Motor neuron (in vitro differentiated cells): ENCODE results near the gene TNRC6C. TPM values are rescaled to one million over a fixed set of nuclear protein-coding genes. Genes with fewer than 3 reads are reported as not detected.

Experiments used
- ATAC-seq, 8 experiments: fragments of 200-7000 bp; cut with Tn5 transposase; replicated peaks in 6 of 8; 2 replicates each; pipeline ENCODE4 v1.8.0; 2021; ENCODE audit warnings: mild to moderate bottlenecking in 8 of 8, moderate library complexity in 8 of 8
- H3K27ac ChIP-seq, 2 donors: fragments of 250-450 bp; sonication (Bioruptor Pico); 2 replicates each; pipeline ENCODE4 v1.9.0; 2021; ENCODE audit warnings: antibody characterized with exemption in 2 of 2, mild to moderate bottlenecking in 2 of 2, moderate library complexity in 1 of 2
- H3K4me1 ChIP-seq, 2 donors: fragments of 250-450 bp; sonication (Bioruptor Pico); replicated peaks in 1 of 2; 2 replicates each; pipeline ENCODE4 v1.6.1; 2021; ENCODE audit warnings: antibody characterized with exemption in 2 of 2, mild to moderate bottlenecking in 2 of 2, moderate library complexity in 1 of 2
- H3K4me3 ChIP-seq, 5 donors: fragments of 250-450 bp; sonication (Bioruptor Pico); 2 replicates each; pipeline ENCODE4 v1.9.0; 2021; ENCODE audit warnings: antibody characterized with exemption in 5 of 5, mild to moderate bottlenecking in 5 of 5, moderate library complexity in 4 of 5
- WGBS, 10 experiments: fragments of 450-650 bp; shearing (Covaris generic); methylation state at CpG; one replicate each; pipeline ENCODE4 v1.0.0; 2022; 5-methylcytosine and 5-hydroxymethylcytosine counted together
- in situ Hi-C, 9 experiments: fragments of 400-800 bp; cut with MboI; loops; one replicate each; pipeline ENCODE4 v1.15.0; 2021; ENCODE audit warnings: low sequenced_read_pairs in 9 of 9, low pct_unique_long_range_greater_than_20kb in 2 of 9; ENCODE audit not compliant: unreplicated experiment in 9 of 9
- total RNA-seq, 8 experiments: library from RNA; unstranded; fragments of 300-600 nt; gene quantifications; 2 replicates each; pipeline versions ENCODE4 v1.2.3 to v1.2.4, GENCODE V29; 2022

Gene TNRC6C
- total RNA-seq, 8 experiments from 2014 or later = 5.6 to 20.6 (median 16.1) TPM

DNA sequence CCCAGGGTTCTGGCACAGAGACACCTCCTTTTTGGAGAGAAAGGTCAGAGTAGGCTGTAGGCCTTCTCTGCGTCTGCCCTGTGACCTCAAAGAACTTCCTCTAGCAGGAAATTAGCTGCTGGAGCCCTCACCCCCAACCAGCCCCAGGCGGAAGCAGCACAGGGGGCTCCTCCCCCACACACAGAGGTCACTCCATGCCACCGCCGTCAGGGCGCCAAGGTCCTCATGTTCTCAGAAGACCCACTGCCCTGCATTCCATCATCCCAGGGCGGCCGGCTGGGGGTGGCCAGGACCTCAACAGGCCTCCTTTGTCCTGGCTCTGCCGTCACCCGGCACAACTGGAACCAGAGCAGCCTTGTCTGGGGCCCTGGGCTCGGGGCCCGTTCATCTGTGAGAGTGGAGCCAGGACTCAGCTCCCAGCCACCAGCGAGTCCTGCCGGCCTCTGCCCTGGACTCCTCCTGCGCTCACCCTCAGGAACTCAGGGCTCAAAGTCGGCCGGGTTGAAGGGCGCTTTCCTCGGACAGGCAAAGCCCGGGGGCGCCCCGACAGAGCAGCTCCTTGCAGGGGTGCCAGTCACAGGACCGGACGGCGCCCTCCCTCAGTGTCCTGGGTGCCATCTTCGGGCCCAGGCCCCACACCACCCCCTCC lies 168.9 kb downstream of the TNRC6C start:
- no peak overlapping the region for H3K27ac ChIP-seq
- 10 to 42% methylated on average over 2 to 13 of the region's 25 CpGs; no CpG with 5 or more reads in 8 of the 10 experiments for WGBS, 10 experiments
- H3K4me1 ChIP-seq = peaks cover 14 to 22% of the 10 kb centered on the region in 2 donors
- peak overlapping the region in 1 of 5 donors; percentile 50 for H3K4me3 ChIP-seq
- peak; percentile 5 to 25 (median 11) for ATAC-seq
- in situ Hi-C loops = no loop called here

DNA sequence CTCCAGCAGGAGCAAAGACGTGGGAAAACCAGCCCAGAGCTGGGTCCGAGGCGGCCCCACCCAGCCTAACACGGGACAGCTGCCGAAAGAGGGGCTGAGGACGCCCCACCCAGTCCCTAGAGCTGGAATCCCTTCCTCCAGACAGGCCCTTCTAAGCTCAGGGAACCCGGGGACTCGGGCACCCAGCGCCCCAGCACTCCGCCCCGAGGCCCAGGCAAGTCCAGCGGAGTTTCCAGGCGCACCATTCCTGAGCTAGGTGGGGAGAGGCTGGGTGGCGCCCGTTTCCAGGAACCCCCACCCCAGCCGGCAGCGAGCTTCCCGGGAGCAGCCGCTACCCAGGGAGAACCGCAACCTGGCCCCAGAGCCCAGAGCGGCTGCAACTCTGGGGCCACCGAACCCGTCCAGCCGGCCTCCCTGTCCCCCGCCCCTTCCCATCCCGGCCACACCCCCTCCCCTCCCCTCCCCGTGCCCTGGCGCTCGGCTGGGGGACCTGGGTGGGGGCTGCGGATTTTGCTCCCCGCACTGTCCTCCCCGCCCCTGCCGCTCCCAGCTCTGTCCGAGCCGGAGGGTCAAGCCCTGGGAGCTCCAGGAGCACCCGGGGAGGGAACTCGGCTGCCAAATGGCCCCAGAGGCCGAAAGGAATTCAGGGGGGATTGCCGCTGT lies 169.5 kb downstream of the TNRC6C start:
- in situ Hi-C loops = no loop called here

GRCh38 chr17:78128551-78129350 lies 170.2 kb downstream of the TNRC6C start, which contains the start of gene TMC6:
Gene TMC6, minus strand, starts transcription at chr17:78128755. Its CDS starts 1,923 bp downstream, at chr17:78126832.
- peak; percentile 33 to 60 (median 52) for ATAC-seq
- in situ Hi-C loops = no loop called here
- H3K4me1 ChIP-seq = peaks cover 14 to 22% of the 10 kb centered on the region in 2 donors
- WGBS, 10 experiments = 20 to 100% (median 55%) methylated on average over 1 to 2 of the region's 54 CpGs; no CpG with 5 or more reads in 7 of the 10 experiments
- H3K27ac ChIP-seq = no peak within 1 kb of the TSS
- peak within 1 kb of the TSS; percentile 15 to 50 (median 40) for H3K4me3 ChIP-seq

More for the DNA sequence above, 169.5 kb downstream of the TNRC6C start:
- WGBS, 10 experiments = 0% methylated on average over 4 of the region's 39 CpGs; no CpG with 5 or more reads in 9 of the 10 experiments
- ATAC-seq = peak; percentile 28 to 67 (median 58)
- Histone ChIP-seq H3K27ac (no peak overlapping the region), H3K4me3 (peak overlapping the region; percentile 15 to 50 (median 40)), H3K4me1 (peaks cover 14 to 22% of the 10 kb centered on the region in 2 donors)

DNA sequence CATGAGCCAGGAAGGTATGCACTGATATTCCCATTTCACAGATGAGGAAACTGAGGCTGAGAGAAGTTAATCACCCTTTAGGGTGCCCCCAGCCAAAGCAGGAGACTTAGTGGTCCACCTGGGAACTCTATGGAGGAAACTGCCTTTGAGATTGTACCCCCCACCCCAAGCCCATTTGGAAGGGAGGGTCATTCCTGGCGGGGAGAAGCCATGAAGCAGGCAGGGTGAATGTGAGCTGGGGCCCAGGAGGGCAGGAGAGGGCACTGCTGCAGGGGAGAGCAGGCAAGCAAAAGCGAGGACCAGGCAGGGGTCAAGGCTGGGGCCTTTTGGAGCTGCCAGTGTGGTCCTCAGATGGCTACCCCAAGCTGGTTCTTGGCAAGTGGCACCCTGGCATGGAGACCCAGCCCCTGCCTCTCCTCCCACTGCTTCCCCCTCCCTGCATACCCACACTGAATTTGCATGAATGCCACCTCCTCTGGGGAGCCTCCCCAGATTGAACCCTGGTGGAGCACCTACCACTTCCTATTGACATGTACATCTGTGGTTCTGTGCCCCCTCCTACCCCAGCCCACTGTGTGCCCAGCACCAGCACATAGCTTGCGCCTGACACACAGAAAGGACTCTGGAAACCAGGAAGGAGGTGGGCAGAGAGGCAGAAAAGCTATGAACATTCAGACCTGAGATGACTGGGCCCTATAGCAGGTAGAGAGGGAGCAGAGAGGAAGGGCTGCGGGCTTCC lies 171.0 kb downstream of the TNRC6C start:
- no peak overlapping the region for H3K4me3 ChIP-seq
- H3K4me1 ChIP-seq = peaks cover 14 to 22% of the 10 kb centered on the region in 2 donors
- H3K27ac ChIP-seq = no peak overlapping the region
- 80 to 100% (median 95%) methylated on average over 1 to 2 of the region's 4 CpGs; no CpG with 5 or more reads in 6 of the 10 experiments for WGBS, 10 experiments
- in situ Hi-C loops = no loop called here
- ATAC-seq = no peak

GRCh38 chr17:78130090-78130436 lies 171.6 kb downstream of the TNRC6C start:
- WGBS, 10 experiments = 53 to 92% (median 73%) methylated on average over 2 of the region's 5 CpGs; no CpG with 5 or more reads in 6 of the 10 experiments
- H3K27ac ChIP-seq = no peak overlapping the region
- no peak overlapping the region for H3K4me3 ChIP-seq
- H3K4me1 ChIP-seq = peaks cover 14 to 22% of the 10 kb centered on the region in 2 donors
- in situ Hi-C loops = no loop called here
- no peak for ATAC-seq

GRCh38 chr17:78130437-78131101 lies 172.1 kb downstream of the TNRC6C start, which contains the start of gene TMC8:
Gene TMC8, plus strand, starts transcription at chr17:78130771. Its CDS starts 818 bp downstream, at chr17:78131589.
- ATAC-seq = no peak
- 70 to 93% (median 80%) methylated on average over 1 to 3 of the region's 10 CpGs; no CpG with 5 or more reads in 6 of the 10 experiments for WGBS, 10 experiments
- peaks cover 14 to 22% of the 10 kb centered on the region in 2 donors for H3K4me1 ChIP-seq
- in situ Hi-C loops = no loop called here
- no peak within 1 kb of the TSS for H3K27ac ChIP-seq
- no peak within 1 kb of the TSS for H3K4me3 ChIP-seq

- 59 to 100% (median 87%) methylated on average over 1 to 5 of the region's 74 CpGs; no CpG with 5 or more reads in 6 of the 10 experiments for WGBS, 10 experiments
- Histone ChIP-seq H3K4me3 (no peak overlapping the region), H3K4me1 (peaks cover 8 to 17% of the 10 kb centered on the region in 2 donors), H3K27ac (no peak overlapping the region)
- in situ Hi-C loops = no loop called here
- no peak for ATAC-seq
These were observed 172.9 kb downstream of the TNRC6C start for GRCh38 chr17:78131172-78132083.

- Histone ChIP-seq H3K27ac (no peak overlapping the region), H3K4me3 (no peak overlapping the region), H3K4me1 (peaks cover 6 to 10% of the 10 kb centered on the region in 2 donors)
- WGBS, 10 experiments = 70% methylated on average over 2 of the region's 38 CpGs; no CpG with 5 or more reads in 9 of the 10 experiments
- in situ Hi-C loops = no loop called here
- ATAC-seq = no peak
These were observed 173.7 kb downstream of the TNRC6C start for GRCh38 chr17:78132084-78132676.

GRCh38 chr17:78132767-78133178 lies 174.3 kb downstream of the TNRC6C start:
- Histone ChIP-seq H3K4me3 (no peak overlapping the region), H3K27ac (no peak overlapping the region), H3K4me1 (peaks cover 4 to 6% of the 10 kb centered on the region in 2 donors)
- in situ Hi-C loops = no loop called here
- 40 to 82% (median 67%) methylated on average over 1 to 2 of the region's 9 CpGs; no CpG with 5 or more reads in 7 of the 10 experiments for WGBS, 10 experiments
- no peak for ATAC-seq

DNA sequence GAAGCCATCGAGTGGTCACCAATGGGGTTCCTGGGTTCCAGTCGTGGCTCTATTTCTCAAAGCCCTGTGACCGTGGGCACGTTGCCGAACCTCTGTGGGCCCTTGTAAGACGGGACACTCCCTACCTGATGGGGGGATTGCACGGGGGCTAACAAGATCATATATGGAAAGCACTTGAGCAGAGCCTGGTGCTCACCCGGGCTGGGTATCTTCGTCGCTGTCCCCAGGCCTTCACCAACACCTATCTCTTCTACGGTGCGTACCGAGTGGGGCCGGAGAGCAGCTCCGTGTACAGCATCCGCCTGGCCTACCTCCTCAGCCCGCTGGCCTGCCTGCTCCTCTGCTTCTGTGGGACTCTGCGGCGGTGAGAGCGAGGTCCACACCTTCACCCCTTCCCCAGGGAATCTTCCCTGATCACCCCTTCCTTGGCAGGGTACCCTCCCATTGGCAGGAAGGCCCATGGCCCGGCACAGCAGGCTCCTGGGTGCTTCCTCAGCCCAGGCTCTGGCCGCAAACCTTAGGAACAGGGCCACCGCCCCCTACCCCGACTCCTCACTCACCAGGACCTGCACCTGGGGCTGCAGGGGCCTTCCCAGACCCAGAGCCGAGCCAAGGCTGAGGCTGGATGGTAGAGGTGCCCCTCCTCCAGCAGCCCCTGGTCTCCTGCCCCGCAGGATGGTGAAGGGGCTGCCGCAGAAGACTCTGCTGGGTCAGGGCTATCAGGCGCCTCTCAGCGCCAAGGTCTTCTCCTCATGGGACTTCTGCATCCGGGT lies 174.9 kb downstream of the TNRC6C start:
- peaks cover 3 to 6% of the 10 kb centered on the region in 2 donors for H3K4me1 ChIP-seq
- H3K27ac ChIP-seq = no peak overlapping the region
- 60 to 93% (median 85%) methylated on average over 1 to 5 of the region's 30 CpGs; no CpG with 5 or more reads in 6 of the 10 experiments for whole genome bisulfite sequencing, 10 experiments
- H3K4me3 ChIP-seq = no peak overlapping the region
- no peak for ATAC-seq
- in situ Hi-C loops = no loop called here
